DMS153 treated with DMSO at 0.1 percent for 48 hours (cell line): ENCODE results near the gene GSKIP.

Source experiments
- DNase-seq: peaks from one replicate; lab custom pipeline; 2025; ENCODE audit not compliant: unreplicated experiment; lab: John Stamatoyannopoulos, UW

GSKIP gene

GRCh38 chr14:96416292-96416691 lies 53.0 kb downstream of the GSKIP start:
- no peak for DNase-seq

GRCh38 chr14:96417254-96417653 lies 53.9 kb downstream of the GSKIP start:
- no peak for DNase-seq

- no peak for DNase-seq
These were observed 54.7 kb downstream of the GSKIP start for GRCh38 chr14:96418075-96418474.

GRCh38 chr14:96421236-96421635 lies 57.9 kb downstream of the GSKIP start:
- no peak for DNase-seq

- DNase-seq, result no peak
These were observed 59.7 kb downstream of the GSKIP start for GRCh38 chr14:96422992-96423391.

DNA sequence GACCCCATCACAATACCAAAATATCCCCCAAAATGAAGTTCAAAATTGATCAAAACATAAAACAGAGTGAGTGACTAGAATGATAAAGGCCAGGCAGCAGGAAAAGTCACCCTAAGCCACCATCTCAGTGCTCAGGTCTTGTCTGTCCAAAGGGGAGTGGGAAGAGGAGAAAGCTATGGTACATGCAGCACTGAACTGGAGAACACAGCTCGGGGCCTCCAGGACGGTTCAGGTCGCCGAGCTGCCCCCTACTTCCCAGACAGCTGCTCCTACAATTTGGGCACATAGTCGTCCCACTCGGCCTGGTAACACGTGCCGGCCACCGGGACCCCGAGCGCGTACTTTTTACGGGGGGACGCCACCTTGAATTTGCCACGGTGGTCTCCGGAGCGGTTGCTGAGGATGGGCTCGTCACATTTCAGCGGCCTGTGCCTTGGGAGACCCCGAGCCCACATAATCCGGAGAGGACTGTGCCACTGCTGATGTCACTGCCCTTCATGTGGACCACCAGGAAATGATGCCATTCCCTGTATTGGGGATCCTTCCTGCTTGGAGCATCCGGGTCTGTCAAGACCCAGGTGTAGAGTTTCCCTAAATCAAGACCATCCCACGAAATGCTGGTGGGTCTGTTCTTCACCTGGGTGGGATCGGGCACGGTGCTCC lies 60.3 kb downstream of the GSKIP start:
- no peak for DNase-seq

- peak; percentile 60 for DNase-seq
These were observed 61.0 kb downstream of the GSKIP start for GRCh38 chr14:96424109-96424989.

DNA sequence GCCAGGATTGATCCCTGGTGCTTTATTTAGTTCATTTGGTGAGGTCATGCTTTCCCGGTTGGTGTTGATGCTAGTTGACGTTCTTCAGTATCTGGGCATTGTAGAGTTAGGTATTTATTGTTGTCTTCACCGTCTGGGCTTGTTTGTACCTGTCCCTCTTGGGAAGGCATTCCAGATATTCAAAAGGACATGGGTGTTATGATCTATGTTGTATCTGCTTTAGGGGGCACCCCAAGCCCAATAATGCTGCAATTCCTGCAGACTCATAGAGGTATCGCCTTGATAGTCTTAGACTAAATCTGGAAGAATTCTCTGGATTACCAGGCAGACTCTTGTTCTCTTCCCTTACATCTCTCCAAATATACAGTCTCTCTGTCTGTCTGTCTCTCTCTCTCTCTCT lies 70.7 kb downstream of the GSKIP start:
- DNase-seq, result no peak
